Esophagus squamous epithelium (tissue), 5 donors: ENCODE measurements around the gene DGKB. TPM values are rescaled to one million over a fixed set of nuclear protein-coding genes. Genes with fewer than 3 reads are reported as not detected.

ENCODE experiments used
- DNase-seq: peaks from one replicate; lab custom pipeline; 2025; lab: John Stamatoyannopoulos, UW
- H3K27ac ChIP-seq, 4 donors: fragments of 200-600 bp; sonication (generic); one replicate each; pipeline ENCODE4 v1.5.1; 2016 to 2019; ENCODE audit warnings: mild to moderate bottlenecking in 1 of 4
- H3K27me3 ChIP-seq, 4 donors: fragments of 200-600 bp; sonication (generic); 1 replicate in 3 of 4; 2 replicates in 1 of 4; pipeline versions ENCODE4 v1.5.1 to v1.6.0; 2017 to 2021; ENCODE audit warnings: antibody characterized with exemption in 1 of 4
- H3K36me3 ChIP-seq, 3 donors: fragments of 200-600 bp; sonication (generic); one replicate each; pipeline ENCODE4 v1.5.1; 2016 to 2019
- H3K4me1 ChIP-seq, 3 donors: fragments of 200-600 bp; sonication (generic); one replicate each; pipeline ENCODE4 v1.5.1; 2017 to 2019
- H3K4me3 ChIP-seq, 4 donors: fragments of 200-600 bp; sonication (generic); 1 replicate in 3 of 4; 2 replicates in 1 of 4; pipeline ENCODE4 v1.5.1; 2016 to 2019; ENCODE audit warnings: mild to moderate bottlenecking in 2 of 4, moderate library complexity in 1 of 4
- H3K9me3 ChIP-seq, 3 donors: fragments of 200-600 bp; sonication (generic); one replicate each; pipeline ENCODE4 v1.5.1; 2016 to 2019
- CTCF ChIP-seq, 6 experiments: fragments of 450-650 bp in 4 of 6; fragments of 200-600 bp in 2 of 6; sonication (generic) in 2 of 6; IDR thresholded peaks; one replicate each; pipeline ENCODE4 v1.5.1; 2016 to 2019; ENCODE audit warnings: antibody characterized with exemption in 6 of 6, mild to moderate bottlenecking in 4 of 6, moderate library complexity in 4 of 6
- POLR2A ChIP-seq, 4 donors: fragments of 450-650 bp; IDR thresholded peaks; one replicate each; pipeline ENCODE4 v1.6.1; 2017; ENCODE audit warnings: antibody characterized with exemption in 4 of 4, mild to moderate bottlenecking in 4 of 4, moderate library complexity in 3 of 4
- WGBS, 2 donors: methylation state at CpG; one replicate each; pipeline ENCODE4 v1.1.5; 2018; 5-methylcytosine and 5-hydroxymethylcytosine counted together
- intact Hi-C: fragments of 100-400 bp; cut with DNase I; formaldehyde crosslinking; loops from one replicate; pipeline ENCODE4 v1.15.0; 2022
- total RNA-seq, 4 donors: library from RNA; depleted of rRNA; stranded (reverse); fragments of >200 nt; gene quantifications; one replicate each; pipeline ENCODE4 v1.1.0, GENCODE V29; 2016
- donor health status: DM: yes; HTN: yes; CAD: no.

DGKB gene
- total RNA-seq, 4 donors from 2014 or later, result 0.09 to 1.1 (median 0.23) TPM; not detected in 1

- no peaks in the 10 kb centered on the region for H3K36me3 ChIP-seq
- TF ChIP-seq CTCF (IDR thresholded peaks at IDR 0.05) (no peak), POLR2A (IDR thresholded peaks at IDR 0.05) (no peak)
- H3K4me1 ChIP-seq, result no peaks in the 10 kb centered on the region
- DNase-seq, result no peak
- no peak overlapping the region for H3K27ac ChIP-seq
- H3K4me3 ChIP-seq, result no peak overlapping the region
- 44 to 61% methylated on average over 4 to 5 of the region's 5 CpGs for WGBS, 2 donors
- no peaks in the 10 kb centered on the region for H3K27me3 ChIP-seq
- intact Hi-C loops, result no loop called here
- no peaks in the 10 kb centered on the region for H3K9me3 ChIP-seq
Observed at GRCh38 chr7:14332155-14332554, 570.4 kb downstream of the DGKB start.

- DNase-seq, result no peak
- TF ChIP-seq POLR2A (IDR thresholded peaks at IDR 0.05), result no peak
- no peak for TF ChIP-seq CTCF (IDR thresholded peaks at IDR 0.05)
- Histone ChIP-seq H3K4me3 (no peak overlapping the region), H3K27ac (no peak overlapping the region), H3K9me3 (peaks cover 0 to 6% (median 0%) of the 10 kb centered on the region in 3 donors), H3K36me3 (no peaks in the 10 kb centered on the region), H3K27me3 (no peaks in the 10 kb centered on the region), H3K4me1 (no peaks in the 10 kb centered on the region)
- WGBS, 2 donors, result 37 to 38% methylated on average over 3 of the region's 3 CpGs
- intact Hi-C loops, result no loop called here
Observed at GRCh38 chr7:14324767-14325166, 577.8 kb downstream of the DGKB start.

- no peak for DNase-seq
- Histone ChIP-seq H3K36me3 (no peaks in the 10 kb centered on the region), H3K27me3 (no peaks in the 10 kb centered on the region), H3K9me3 (peaks cover 0 to 6% (median 0%) of the 10 kb centered on the region in 3 donors), H3K4me3 (no peak overlapping the region), H3K4me1 (no peaks in the 10 kb centered on the region), H3K27ac (no peak overlapping the region)
- WGBS, 2 donors, result 94 to 95% methylated on average over 2 of the region's 2 CpGs
- TF ChIP-seq CTCF (IDR thresholded peaks at IDR 0.05), result no peak
- no peak for TF ChIP-seq POLR2A (IDR thresholded peaks at IDR 0.05)
- intact Hi-C loops, result no loop called here
Observed at GRCh38 chr7:14322724-14323123, 579.8 kb downstream of the DGKB start.

- no peak for DNase-seq
Observed at GRCh38 chr7:14321947-14322346, 580.6 kb downstream of the DGKB start.

GRCh38 chr7:14309432-14309831 lies 593.1 kb downstream of the DGKB start:
- no peak for DNase-seq
- no peak for TF ChIP-seq POLR2A (IDR thresholded peaks at IDR 0.05)
- Histone ChIP-seq H3K9me3 (no peaks in the 10 kb centered on the region), H3K27ac (no peak overlapping the region), H3K36me3 (no peaks in the 10 kb centered on the region), H3K27me3 (no peaks in the 10 kb centered on the region), H3K4me1 (no peaks in the 10 kb centered on the region), H3K4me3 (no peak overlapping the region)
- intact Hi-C loops, result no loop called here

More at GRCh38 chr7:14321947-14322346, 580.6 kb downstream of the DGKB start:
- intact Hi-C loops, result no loop called here
- no peaks in the 10 kb centered on the region for H3K36me3 ChIP-seq
- TF ChIP-seq POLR2A (IDR thresholded peaks at IDR 0.05), result no peak
- TF ChIP-seq CTCF (IDR thresholded peaks at IDR 0.05), result no peak
- no peaks in the 10 kb centered on the region for H3K27me3 ChIP-seq
- 33 to 41% methylated on average over 2 of the region's 2 CpGs for WGBS, 2 donors
- H3K4me3 ChIP-seq, result no peak overlapping the region
- H3K9me3 ChIP-seq, result peaks cover 0 to 6% (median 0%) of the 10 kb centered on the region in 3 donors
- H3K4me1 ChIP-seq, result no peaks in the 10 kb centered on the region
- no peak overlapping the region for H3K27ac ChIP-seq
